ENCODE measurements around the gene NAALADL2. TPM values are rescaled to one million over a fixed set of nuclear protein-coding genes. Genes with fewer than 3 reads are reported as not detected.

Gene NAALADL2
- total RNA-seq, 1 donor from 2014 or later = 2.8 TPM

DNA sequence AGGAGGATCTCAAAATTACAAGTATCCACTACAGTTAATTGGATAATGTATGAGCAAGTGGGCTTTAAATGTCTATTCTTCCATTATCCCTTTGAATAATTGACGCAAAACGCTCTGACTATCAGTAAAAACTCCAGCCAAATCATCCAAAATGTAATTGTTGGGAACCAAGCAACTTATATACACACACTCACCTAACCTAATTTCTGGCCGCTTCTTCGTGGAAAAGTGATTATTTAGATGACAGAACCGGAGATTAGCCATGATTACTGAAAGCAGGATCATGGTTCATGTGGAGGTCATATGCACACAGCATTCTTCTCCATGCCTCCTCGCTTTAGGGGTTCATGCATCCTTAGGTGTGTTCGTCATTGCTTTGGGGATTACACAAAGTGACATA, 992.4 kb downstream of the NAALADL2 start:
- Mint-ChIP-seq H3K4me3 (no peak overlapping the region), H3K27ac (ENCODE audit: unreplicated experiment) (no peak overlapping the region), H3K4me1 (no peaks in the 10 kb centered on the region), H3K36me3 (ENCODE audit: low read depth) (no peaks in the 10 kb centered on the region), H3K9me3 (peaks cover 2% of the 10 kb centered on the region), H3K27me3 (ENCODE audit: low read depth) (no peaks in the 10 kb centered on the region)
- no peak for DNase-seq (ENCODE audit: low read depth, low spot score)
- TF ChIP-seq, protein P1, sequence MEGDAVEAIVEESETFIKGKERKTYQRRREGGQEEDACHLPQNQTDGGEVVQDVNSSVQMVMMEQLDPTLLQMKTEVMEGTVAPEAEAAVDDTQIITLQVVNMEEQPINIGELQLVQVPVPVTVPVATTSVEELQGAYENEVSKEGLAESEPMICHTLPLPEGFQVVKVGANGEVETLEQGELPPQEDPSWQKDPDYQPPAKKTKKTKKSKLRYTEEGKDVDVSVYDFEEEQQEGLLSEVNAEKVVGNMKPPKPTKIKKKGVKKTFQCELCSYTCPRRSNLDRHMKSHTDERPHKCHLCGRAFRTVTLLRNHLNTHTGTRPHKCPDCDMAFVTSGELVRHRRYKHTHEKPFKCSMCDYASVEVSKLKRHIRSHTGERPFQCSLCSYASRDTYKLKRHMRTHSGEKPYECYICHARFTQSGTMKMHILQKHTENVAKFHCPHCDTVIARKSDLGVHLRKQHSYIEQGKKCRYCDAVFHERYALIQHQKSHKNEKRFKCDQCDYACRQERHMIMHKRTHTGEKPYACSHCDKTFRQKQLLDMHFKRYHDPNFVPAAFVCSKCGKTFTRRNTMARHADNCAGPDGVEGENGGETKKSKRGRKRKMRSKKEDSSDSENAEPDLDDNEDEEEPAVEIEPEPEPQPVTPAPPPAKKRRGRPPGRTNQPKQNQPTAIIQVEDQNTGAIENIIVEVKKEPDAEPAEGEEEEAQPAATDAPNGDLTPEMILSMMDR (conservative IDR thresholded peaks at IDR 0.05) = no peak

DNA sequence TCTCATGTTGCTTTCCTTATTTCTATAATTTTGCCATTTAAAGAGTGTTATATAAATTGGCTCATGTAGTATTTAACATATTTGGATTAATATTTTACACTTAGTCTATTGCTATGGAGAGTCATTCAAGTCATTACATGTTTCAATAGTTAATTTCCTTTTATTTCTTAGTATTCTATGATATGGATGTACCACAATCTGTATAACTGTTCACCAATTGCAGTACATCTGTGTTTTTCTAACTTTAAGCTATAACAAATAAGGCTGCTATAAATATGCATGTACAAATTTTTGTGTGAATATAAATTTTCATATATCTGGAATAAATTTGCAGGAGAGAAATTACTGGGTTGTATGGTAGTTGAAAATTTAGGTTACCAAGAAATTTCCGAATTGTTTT, 993.4 kb downstream of the NAALADL2 start:
- H3K27me3 Mint-ChIP-seq (ENCODE audit: low read depth) = no peaks in the 10 kb centered on the region
- peaks cover 4% of the 10 kb centered on the region for H3K9me3 Mint-ChIP-seq
- TF ChIP-seq, protein P1 (conservative IDR thresholded peaks at IDR 0.05) = no peak
- H3K27ac Mint-ChIP-seq (ENCODE audit: unreplicated experiment) = no peak overlapping the region
- H3K4me3 Mint-ChIP-seq = no peak overlapping the region
- H3K36me3 Mint-ChIP-seq (ENCODE audit: low read depth) = no peaks in the 10 kb centered on the region
- no peak for DNase-seq (ENCODE audit: low read depth, low spot score)
- H3K4me1 Mint-ChIP-seq = peaks cover 6% of the 10 kb centered on the region

DNA sequence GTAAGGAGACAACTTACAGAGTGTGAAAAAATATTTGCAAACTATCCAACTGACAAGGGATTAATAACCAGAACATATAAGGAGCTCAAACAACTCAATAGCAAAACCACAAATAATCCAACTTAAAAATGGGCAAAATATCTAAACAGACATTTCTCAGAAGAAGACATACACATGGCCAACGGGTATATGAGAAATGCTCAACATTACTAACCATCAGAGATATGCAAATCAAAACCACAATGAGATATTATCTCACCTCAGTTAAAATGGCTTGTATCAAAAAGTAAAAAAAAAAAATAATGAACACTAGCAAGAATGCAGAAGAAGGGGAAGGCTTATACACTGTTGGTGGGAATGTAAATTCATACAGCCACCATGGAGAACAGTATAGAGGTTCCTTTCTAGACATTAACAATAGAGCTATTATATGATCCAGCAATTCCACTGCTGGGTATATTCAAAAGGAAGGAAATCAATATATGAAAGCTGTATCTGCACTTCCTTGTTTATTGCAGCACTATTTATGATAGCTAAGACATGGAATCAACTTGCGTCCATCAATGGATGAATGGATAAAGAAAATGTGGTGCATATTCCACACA, 998.6 kb downstream of the NAALADL2 start:
- Mint-ChIP-seq H3K27ac (ENCODE audit: unreplicated experiment) (no peak overlapping the region), H3K4me3 (no peak overlapping the region), H3K9me3 (peaks cover 9% of the 10 kb centered on the region), H3K27me3 (ENCODE audit: low read depth) (no peaks in the 10 kb centered on the region), H3K36me3 (ENCODE audit: low read depth) (no peaks in the 10 kb centered on the region), H3K4me1 (peaks cover 9% of the 10 kb centered on the region)
- TF ChIP-seq, protein P1 (conservative IDR thresholded peaks at IDR 0.05) = no peak
- no peak for DNase-seq (ENCODE audit: low read depth, low spot score)

Small RNA genes within 50 kb of the gene (microRNA-seq; reads per million reads assigned to microRNA genes)
- not detected for gene MIR4789

Measured in neural crest cell (in vitro differentiated cells).